ENCODE data around the gene THRB. TPM values are rescaled to one million over a fixed set of nuclear protein-coding genes. Genes with fewer than 3 reads are reported as not detected.

THRB gene
- total and polyA plus RNA-seq, 2 donors (not counting 3 experiments of a cell fraction or from before 2014, with no cell fraction given), result 0.06 TPM; not detected in 1

GRCh38 chr3:24299806-24300626 lies 194.6 kb downstream of the THRB start:
- BruUV-seq (replicated peaks), result no TSS peak
- no peaks in the 10 kb centered on the region for H3K9me3 ChIP-seq (replicated peaks; ENCODE audit: control insufficient read depth, insufficient read depth, low read length)
- no peak for TF ChIP-seq JUN (IDR thresholded peaks at IDR 0.05; ENCODE audit: borderline replicate concordance, insufficient read depth, insufficient read length, low read depth)
- no peak for TF ChIP-seq EZH2 (IDR thresholded peaks at IDR 0.05; ENCODE audit: borderline replicate concordance, low read depth, low read length, severe bottlenecking)
- TF ChIP-seq CTCF (IDR thresholded peaks at IDR 0.05; ENCODE audit: extremely low read depth in 1 of 2, insufficient read depth in 1 of 2, low read depth in 1 of 2, low read length in 2 of 2), result no peak
- TF ChIP-seq, protein P1, sequence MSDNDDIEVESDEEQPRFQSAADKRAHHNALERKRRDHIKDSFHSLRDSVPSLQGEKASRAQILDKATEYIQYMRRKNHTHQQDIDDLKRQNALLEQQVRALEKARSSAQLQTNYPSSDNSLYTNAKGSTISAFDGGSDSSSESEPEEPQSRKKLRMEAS (IDR thresholded peaks at IDR 0.05; ENCODE audit: insufficient read depth, insufficient read length), result no peak
- TF ChIP-seq POLR2AphosphoS5 (IDR thresholded peaks at IDR 0.05; ENCODE audit: insufficient read depth, low read depth, low read length), result no peak
- TF ChIP-seq MYC (IDR thresholded peaks at IDR 0.05; ENCODE audit: low read depth, low read length), result no peak
- TF ChIP-seq GATA2 (IDR thresholded peaks at IDR 0.05; ENCODE audit: insufficient read depth, insufficient read length, low read depth, low read length), result no peak
- no peak for TF ChIP-seq FOS (IDR thresholded peaks at IDR 0.05; ENCODE audit: borderline replicate concordance, insufficient read depth, low read length)
- no peak for TF ChIP-seq POLR2A (IDR thresholded peaks at IDR 0.05; ENCODE audit: low read depth, low read length)
- H3K4me2 ChIP-seq (ENCODE audit: insufficient read depth, low read length), result no peak overlapping the region
- H2AFZ ChIP-seq (ENCODE audit: low read depth, low read length), result no peak overlapping the region
- no peaks in the 10 kb centered on the region for H3K27me3 ChIP-seq (ENCODE audit: control insufficient read depth in 2 of 2, insufficient read depth in 2 of 2, low read length in 2 of 2)
- H3K4me3 ChIP-seq (replicated peaks in 1 of 3; ENCODE audit: insufficient read depth in 1 of 3, low read depth in 1 of 3, low read length in 3 of 3), result no peak overlapping the region
- H3K27ac ChIP-seq (ENCODE audit: insufficient read depth, low read depth, low read length), result no peak overlapping the region
- FAIRE-seq (no peak), DNase-seq (ENCODE audit: low read depth, low spot score) (peak; percentile 17)
- H3K79me2 ChIP-seq (ENCODE audit: control insufficient read depth, insufficient read depth, low read length), result no peaks in the 10 kb centered on the region
- intact Hi-C loops (cut with micrococcal nuclease), result no loop called here
- no peaks in the 10 kb centered on the region for H4K20me1 ChIP-seq (replicated peaks; ENCODE audit: control insufficient read depth, extremely low read depth, insufficient read depth, low read length)
- H3K9me1 ChIP-seq (replicated peaks; ENCODE audit: control insufficient read depth, extremely low read depth, insufficient read depth, low read length), result no peaks in the 10 kb centered on the region
- CTCF ChIA-PET, result no interaction called here
- H3K36me3 ChIP-seq (ENCODE audit: control insufficient read depth in 2 of 2, extremely low read depth in 1 of 2, insufficient read depth in 2 of 2, low read length in 2 of 2), result no peaks in the 10 kb centered on the region
- no peaks in the 10 kb centered on the region for H3K4me1 ChIP-seq (ENCODE audit: control insufficient read depth, extremely low read depth, insufficient read depth, low read length)
- POLR2A ChIA-PET, result no interaction called here
- dilution Hi-C loops (cut with MboI; ENCODE audit: extremely low pct_ligation_motif_present, low sequenced_read_pairs), result no loop called here
- H3K9ac ChIP-seq (replicated peaks; ENCODE audit: extremely low read depth, insufficient read depth, low read length), result no peak overlapping the region

All from endothelial cell of umbilical vein (primary cell).